GM12864 (cell line): ENCODE measurements around the gene ZNF429.

ENCODE experiments used
- DNase-seq: peaks from one replicate; pipeline ENCODE4 v3.0.0-alpha.2; 2011; ENCODE audit warnings: low read depth
- H3K4me3 ChIP-seq: 2 replicates; pipeline ENCODE4 v1.5.1; 2011; ENCODE audit warnings: mild to moderate bottlenecking, low read depth, low read length, control low read depth
- TF ChIP-seq, protein P1 (sequence below): IDR thresholded peaks from 2 replicates; pipeline ENCODE4 v1.5.1; 2011; ENCODE audit warnings: low read depth, mild to moderate bottlenecking, moderate library complexity, low read length, control low read depth, inconsistent platforms; ENCODE audit errors: missing control alignments

The ZNF429 gene

DNA sequence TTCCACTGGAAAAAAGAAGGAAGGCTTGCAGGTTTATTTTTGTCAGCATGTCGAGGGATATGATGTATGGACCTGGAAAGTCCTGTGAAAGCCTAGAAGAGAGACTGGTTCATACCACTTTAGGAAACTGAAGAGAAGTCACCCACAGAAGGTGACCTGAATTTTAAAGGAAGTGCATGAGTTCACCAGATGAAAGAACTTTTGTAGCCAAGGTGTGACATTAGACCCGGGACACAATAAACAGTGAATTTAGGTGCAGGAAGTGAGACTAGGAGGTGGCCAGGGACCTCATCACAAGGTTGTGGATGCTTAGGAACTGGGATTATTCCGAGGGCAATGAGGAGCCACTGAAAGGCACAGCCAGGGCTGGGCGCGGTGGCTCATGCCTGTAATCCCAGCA lies 79.1 kb downstream of the ZNF429 start:
- TF ChIP-seq, protein P1, sequence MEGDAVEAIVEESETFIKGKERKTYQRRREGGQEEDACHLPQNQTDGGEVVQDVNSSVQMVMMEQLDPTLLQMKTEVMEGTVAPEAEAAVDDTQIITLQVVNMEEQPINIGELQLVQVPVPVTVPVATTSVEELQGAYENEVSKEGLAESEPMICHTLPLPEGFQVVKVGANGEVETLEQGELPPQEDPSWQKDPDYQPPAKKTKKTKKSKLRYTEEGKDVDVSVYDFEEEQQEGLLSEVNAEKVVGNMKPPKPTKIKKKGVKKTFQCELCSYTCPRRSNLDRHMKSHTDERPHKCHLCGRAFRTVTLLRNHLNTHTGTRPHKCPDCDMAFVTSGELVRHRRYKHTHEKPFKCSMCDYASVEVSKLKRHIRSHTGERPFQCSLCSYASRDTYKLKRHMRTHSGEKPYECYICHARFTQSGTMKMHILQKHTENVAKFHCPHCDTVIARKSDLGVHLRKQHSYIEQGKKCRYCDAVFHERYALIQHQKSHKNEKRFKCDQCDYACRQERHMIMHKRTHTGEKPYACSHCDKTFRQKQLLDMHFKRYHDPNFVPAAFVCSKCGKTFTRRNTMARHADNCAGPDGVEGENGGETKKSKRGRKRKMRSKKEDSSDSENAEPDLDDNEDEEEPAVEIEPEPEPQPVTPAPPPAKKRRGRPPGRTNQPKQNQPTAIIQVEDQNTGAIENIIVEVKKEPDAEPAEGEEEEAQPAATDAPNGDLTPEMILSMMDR = no peak
- H3K4me3 ChIP-seq = no peak overlapping the region
- no peak for DNase-seq

DNA sequence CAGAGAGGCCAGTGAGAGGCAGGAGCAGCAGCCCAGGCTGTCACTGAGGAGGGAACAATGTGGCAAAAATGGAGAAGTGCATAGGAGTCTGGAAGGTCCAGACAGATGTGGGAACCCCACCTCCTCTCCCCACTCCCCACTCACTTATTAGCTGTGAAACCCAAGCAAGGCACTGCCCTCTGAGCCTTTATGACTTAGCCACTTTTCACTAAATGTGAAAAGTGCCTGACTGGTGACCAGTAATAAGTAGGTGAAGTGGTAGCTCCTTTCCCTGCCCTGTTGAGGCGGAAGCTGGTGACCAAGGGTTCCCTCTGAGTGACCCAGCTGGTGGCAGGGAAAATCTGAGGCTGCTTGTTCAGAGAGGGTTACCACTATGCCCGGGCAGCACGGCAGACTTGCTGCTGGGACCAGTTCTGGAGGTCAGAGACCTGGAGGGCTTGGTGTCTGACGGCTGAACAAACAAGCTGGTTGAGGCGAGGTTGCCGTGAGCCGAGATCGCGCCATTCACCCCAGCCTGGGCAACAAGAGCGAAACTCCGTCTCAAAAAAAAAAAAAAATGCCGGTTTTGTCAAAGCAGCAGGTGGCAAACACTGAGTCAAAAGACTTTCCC lies 80.0 kb downstream of the ZNF429 start:
- H3K4me3 ChIP-seq = no peak overlapping the region
- TF ChIP-seq, protein P1 = no peak
- no peak for DNase-seq

DNA sequence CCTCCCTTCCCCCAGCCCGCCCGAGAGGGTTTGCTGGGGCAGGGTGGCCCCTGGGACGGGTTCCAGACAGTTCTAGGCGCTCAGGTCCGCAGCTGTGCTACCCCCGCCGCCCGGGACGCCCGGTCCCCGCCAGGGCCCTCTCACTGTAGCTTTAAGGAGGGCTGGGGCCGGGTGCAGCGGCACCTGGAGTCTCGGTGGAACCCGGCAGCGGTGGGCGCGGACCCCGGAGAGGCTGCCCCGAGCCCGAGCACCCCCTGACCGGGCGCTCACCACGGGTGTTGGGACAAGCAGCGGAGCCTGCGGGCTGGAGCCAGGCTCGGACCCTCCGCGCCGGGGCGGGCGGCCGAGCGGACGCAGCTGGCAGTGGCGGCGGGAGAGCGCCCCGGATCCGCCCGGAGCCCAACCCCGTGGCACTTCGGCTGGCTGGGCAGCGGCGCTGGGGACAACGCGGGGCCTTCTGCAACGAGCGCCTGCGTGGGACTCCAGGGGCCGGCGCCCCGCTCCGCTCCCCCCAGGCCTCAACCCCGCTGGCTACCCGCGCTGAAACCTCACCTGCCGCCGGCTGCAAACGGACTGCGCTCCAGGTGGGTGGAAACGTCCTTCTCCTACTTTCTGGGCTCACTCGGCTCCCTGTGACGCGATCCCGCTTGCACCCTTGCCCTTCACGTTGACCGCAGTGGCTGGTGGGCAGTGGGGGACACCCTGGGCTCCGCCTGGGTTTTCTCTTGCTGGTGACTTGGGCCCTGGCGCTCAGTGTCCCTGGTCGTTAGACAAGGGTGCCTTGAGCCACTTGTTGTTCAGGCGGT lies 81.1 kb downstream of the ZNF429 start:
- no peak overlapping the region for H3K4me3 ChIP-seq
- TF ChIP-seq, protein P1 = no peak
- DNase-seq = no peak

DNA sequence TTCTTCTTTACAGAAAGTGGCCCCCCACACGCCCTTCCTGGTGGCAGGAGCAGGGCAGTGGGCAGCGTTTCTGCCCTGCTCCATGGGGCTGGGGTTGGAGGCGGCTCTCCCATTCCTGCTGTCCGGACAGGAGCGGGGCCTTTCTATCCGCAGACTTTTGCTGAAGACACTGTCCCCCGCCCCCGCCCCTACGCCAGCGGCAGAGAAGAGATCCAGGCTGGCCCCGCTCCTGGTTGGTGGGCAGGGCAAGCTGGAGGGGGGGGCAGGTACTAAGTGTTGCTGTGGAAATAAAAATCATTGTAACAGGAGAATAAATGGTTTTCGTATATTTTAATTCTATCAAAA lies 81.7 kb downstream of the ZNF429 start:
- DNase-seq = no peak
- TF ChIP-seq, protein P1 = no peak
- no peak overlapping the region for H3K4me3 ChIP-seq

DNA sequence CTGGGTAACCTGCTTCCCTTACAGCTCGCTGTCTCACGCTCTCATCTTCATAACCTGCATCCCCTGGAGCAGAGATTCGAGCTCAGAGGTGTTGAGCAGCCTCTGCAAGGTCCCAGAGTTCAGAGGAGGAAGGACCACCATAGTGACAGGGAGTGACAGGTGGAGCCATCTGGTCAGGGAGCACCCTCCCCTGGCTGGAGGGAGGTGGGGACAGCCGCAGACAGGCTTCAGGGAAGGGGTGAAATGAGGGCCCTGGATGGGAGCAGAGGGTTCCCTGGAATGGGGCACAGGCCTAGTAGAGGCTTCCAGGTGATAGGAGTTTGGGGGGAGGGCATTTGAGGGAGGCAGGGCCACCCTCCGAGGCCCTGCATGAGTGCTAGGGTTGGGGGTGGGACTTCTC lies 82.1 kb downstream of the ZNF429 start:
- H3K4me3 ChIP-seq = no peak overlapping the region
- TF ChIP-seq, protein P1 = no peak
- no peak for DNase-seq

DNA sequence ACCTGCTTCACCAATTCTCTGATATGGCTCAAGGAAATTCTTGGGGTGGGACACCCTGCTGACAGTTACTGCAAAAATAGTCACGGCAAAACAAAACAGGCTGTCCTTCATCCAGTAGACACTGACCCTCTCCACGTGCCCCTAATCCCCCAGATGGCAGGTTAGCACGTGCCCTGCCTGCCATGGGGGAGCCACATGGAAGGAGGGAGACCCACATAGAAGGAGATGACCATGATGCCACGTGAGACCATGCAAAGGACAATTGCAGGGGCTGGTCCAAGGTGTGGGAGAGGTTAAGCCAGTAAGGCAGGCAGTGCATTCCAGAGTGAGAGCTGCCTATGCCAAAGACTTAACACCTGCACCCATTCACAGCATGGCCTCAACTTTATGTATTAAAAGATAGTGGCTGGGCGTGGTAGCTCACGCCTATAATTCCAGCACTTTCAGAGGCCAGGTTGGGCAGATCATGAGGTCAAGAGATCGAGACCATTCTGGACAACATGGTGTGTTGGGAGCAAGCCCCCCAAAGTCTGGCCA lies 82.7 kb downstream of the ZNF429 start:
- H3K4me3 ChIP-seq = no peak overlapping the region
- TF ChIP-seq, protein P1 = no peak
- DNase-seq = no peak

DNA sequence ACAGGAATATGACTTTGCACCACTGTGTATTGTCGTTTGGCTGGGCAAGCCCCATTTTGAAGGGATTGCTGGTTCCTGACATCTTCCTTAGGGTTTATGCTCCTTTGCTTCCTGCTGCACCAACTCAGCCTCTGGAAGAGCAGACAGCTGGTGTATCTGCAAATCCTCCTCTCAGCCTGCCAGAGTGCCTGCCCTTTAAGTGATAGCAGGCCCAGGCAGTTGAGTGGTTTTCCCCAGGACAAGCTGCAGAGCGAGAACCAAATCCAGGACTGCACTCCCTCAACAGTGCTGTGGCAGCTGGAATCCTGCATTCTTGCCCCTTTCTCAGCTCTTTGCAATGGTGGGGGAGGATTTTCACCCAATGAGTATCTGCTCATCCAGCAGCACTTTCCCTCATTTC lies 85.5 kb downstream of the ZNF429 start:
- TF ChIP-seq, protein P1 = no peak
- no peak overlapping the region for H3K4me3 ChIP-seq
- DNase-seq = no peak
